ENCODE data around the gene MRPS31. TPM values are rescaled to one million over a fixed set of nuclear protein-coding genes. Genes with fewer than 3 reads are reported as not detected.

Gene MRPS31
- polyA plus RNA-seq, 3 donors = 9.5 to 11.4 (median 11.3) TPM

- H3K9me3 Mint-ChIP-seq = no peaks in the 10 kb centered on the region
- Histone ChIP-seq H2AFZ (ENCODE audit: insufficient read depth, low read depth, low read length, poor library complexity, severe bottlenecking) (no peak overlapping the region), H4K20me1 (ENCODE audit: insufficient read depth, low read length) (no peaks in the 10 kb centered on the region), H3K79me2 (ENCODE audit: insufficient read depth, low read length) (peaks cover 13% of the 10 kb centered on the region), H3K9ac (ENCODE audit: insufficient read depth, low read length, poor library complexity, severe bottlenecking) (no peak overlapping the region), H3K4me2 (replicated peaks; ENCODE audit: extremely low read depth, low read length, poor library complexity, severe bottlenecking) (no peak overlapping the region), H3K4me3 (replicated peaks in 1 of 3; ENCODE audit: low read depth in 2 of 3, low read length in 3 of 3) (no peak overlapping the region), H3K27me3 (ENCODE audit: control insufficient read depth in 2 of 2, insufficient read depth in 2 of 2, low read length in 2 of 2) (no peaks in the 10 kb centered on the region), H3K36me3 (replicated peaks in 1 of 2; ENCODE audit: control insufficient read depth in 1 of 2, insufficient read depth in 2 of 2, low read length in 2 of 2) (no peaks in the 10 kb centered on the region), H3K27ac (ENCODE audit: low read depth in 1 of 2, low read length in 2 of 2) (no peak overlapping the region), H3K9me3 (replicated peaks in 1 of 2; ENCODE audit: control insufficient read depth in 1 of 2, insufficient read depth in 1 of 2, low read length in 2 of 2) (no peaks in the 10 kb centered on the region), H3K4me1 (ENCODE audit: control insufficient read depth in 1 of 2, insufficient read depth in 2 of 2, low read length in 2 of 2) (peaks cover 31 to 39% of the 10 kb centered on the region in 2 donors)
- DNase-seq = no peak
- no peak for TF ChIP-seq CTCF (IDR thresholded peaks at IDR 0.05)
- H3K4me3 Mint-ChIP-seq = no peak overlapping the region
- H3K27me3 Mint-ChIP-seq (ENCODE audit: low read depth in 3 of 3) = peaks cover 0 to 1% (median 1%) of the 10 kb centered on the region in 3 donors
- H3K36me3 Mint-ChIP-seq = no peaks in the 10 kb centered on the region
- 100% methylated on average over 2 of the region's 6 CpGs for WGBS (ENCODE audit: insufficient coverage)
- H3K4me1 Mint-ChIP-seq = peaks cover 36% of the 10 kb centered on the region
- intact Hi-C loops (cut with micrococcal nuclease) = loop anchor here (5.0 to 10.0 kb wide), 6 partner anchors 38 to 1090 kb away; partner anchors contain the start of genes FOXO1 (in 1 of the 2) and KBTBD6 (in 1 of the 2)
- peak overlapping the region in 1 of 7 donors; percentile 7 for H3K27ac Mint-ChIP-seq
Observed at GRCh38 chr13:40774672-40775071, 3.7 kb upstream of the MRPS31 start.

GRCh38 chr13:40772765-40773473 is 1.9 kb upstream of the MRPS31 start:
- H3K9ac ChIP-seq (ENCODE audit: insufficient read depth, low read length, poor library complexity, severe bottlenecking) = no peak overlapping the region
- WGBS (ENCODE audit: insufficient coverage) = 100% methylated on average over 1 of the region's 6 CpGs
- H3K4me2 ChIP-seq (replicated peaks; ENCODE audit: extremely low read depth, low read length, poor library complexity, severe bottlenecking) = no peak overlapping the region
- no peak overlapping the region for H3K4me3 Mint-ChIP-seq
- no peaks in the 10 kb centered on the region for H3K36me3 ChIP-seq (replicated peaks in 1 of 2; ENCODE audit: control insufficient read depth in 1 of 2, insufficient read depth in 2 of 2, low read length in 2 of 2)
- no peak for DNase-seq
- no peaks in the 10 kb centered on the region for H3K9me3 ChIP-seq (replicated peaks in 1 of 2; ENCODE audit: control insufficient read depth in 1 of 2, insufficient read depth in 1 of 2, low read length in 2 of 2)
- H3K79me2 ChIP-seq (ENCODE audit: insufficient read depth, low read length) = peaks cover 16% of the 10 kb centered on the region
- H3K9me3 Mint-ChIP-seq = no peaks in the 10 kb centered on the region
- H3K27ac ChIP-seq (ENCODE audit: low read depth in 1 of 2, low read length in 2 of 2) = no peak overlapping the region
- H3K4me1 Mint-ChIP-seq = peaks cover 37% of the 10 kb centered on the region
- no peak overlapping the region for H3K4me3 ChIP-seq (replicated peaks in 1 of 3; ENCODE audit: low read depth in 2 of 3, low read length in 3 of 3)
- H3K27me3 Mint-ChIP-seq (ENCODE audit: low read depth in 3 of 3) = peaks cover 0 to 1% (median 0%) of the 10 kb centered on the region in 3 donors
- peak overlapping the region in 1 of 7 donors; percentile 37 for H3K27ac Mint-ChIP-seq
- H3K4me1 ChIP-seq (ENCODE audit: control insufficient read depth in 1 of 2, insufficient read depth in 2 of 2, low read length in 2 of 2) = peaks cover 31 to 42% of the 10 kb centered on the region in 2 donors
- no peak for TF ChIP-seq CTCF (IDR thresholded peaks at IDR 0.05)
- intact Hi-C loops (cut with micrococcal nuclease) = loop anchor here (5.0 to 10.0 kb wide), 6 partner anchors 39 to 1088 kb away; partner anchors contain the start of genes FOXO1 (in 1 of the 2) and KBTBD6 (in 1 of the 2)
- H2AFZ ChIP-seq (ENCODE audit: insufficient read depth, low read depth, low read length, poor library complexity, severe bottlenecking) = no peak overlapping the region
- no peaks in the 10 kb centered on the region for H3K36me3 Mint-ChIP-seq
- no peaks in the 10 kb centered on the region for H3K27me3 ChIP-seq (ENCODE audit: control insufficient read depth in 2 of 2, insufficient read depth in 2 of 2, low read length in 2 of 2)
- H4K20me1 ChIP-seq (ENCODE audit: insufficient read depth, low read length) = no peaks in the 10 kb centered on the region

Measured in CD14-positive monocyte (primary cell).